NCI-H187 (cell line): ENCODE results near the gene PARP12.

Source experiments
- DNase-seq, 2 experiments: peaks; one replicate each; lab custom pipeline; 2025; lab: John Stamatoyannopoulos, UW

The PARP12 gene

DNA sequence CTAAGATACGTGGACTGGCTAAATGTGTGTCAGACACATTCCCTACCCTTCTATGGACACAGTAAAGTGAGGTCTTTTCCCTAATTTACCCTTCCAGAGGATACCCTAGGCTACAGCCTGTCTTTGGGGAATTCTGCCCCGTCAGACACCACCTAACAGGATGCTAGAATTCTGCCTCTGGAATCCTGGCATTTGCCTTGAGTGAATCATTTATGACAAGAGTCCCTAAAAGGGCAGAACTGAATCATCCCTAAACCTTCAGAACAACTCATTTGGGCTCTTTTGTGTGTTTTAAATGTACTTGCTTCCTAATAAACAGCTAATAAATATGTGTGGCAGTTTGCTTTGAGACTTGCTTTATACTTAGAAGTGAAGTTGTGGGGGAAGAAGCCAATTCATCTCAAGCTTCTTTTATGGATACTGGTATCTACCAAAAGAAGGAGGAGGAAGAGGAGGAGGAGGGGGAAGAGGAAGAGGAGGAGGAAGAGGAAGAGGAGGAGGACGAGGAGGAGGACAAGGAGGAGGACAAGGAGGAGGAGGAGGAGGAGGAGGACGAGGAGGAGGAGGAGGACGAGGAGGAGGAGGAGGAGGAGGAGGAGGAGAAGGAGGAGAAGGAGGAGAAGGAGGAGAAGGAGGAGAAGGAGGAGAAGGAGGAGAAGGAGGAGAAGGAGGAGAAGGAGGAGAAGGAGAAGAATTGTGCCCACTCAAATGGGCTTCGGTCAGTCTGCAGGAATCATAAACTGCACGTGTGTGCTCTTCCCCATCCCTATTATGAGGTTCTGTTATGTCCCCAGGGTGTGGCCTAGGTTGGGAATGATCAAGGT, 27.1 kb downstream of the PARP12 start:
- no peak for DNase-seq

DNA sequence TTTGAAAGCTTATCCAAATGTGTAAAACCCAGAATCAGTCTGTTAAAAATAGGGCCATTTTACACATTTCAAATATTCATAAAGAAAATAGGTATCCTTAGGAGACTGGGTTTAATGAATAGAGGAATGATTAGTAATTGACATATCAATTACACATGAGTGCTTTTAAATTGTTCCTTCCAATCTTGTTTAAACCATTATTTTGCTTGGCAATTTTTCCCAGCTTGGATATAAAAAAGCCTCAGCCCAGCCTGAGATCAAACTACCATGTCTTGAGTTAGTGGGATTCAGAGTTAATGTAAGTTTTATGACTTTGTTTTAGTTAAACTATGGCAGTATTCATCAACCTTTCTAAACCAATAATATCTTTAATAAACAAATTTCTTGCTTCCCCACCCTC, 28.3 kb downstream of the PARP12 start:
- DNase-seq, result no peak

- DNase-seq, result no peak
Measured at GRCh38 chr7:140033779-140034363, 28.9 kb downstream of the PARP12 start.

DNA sequence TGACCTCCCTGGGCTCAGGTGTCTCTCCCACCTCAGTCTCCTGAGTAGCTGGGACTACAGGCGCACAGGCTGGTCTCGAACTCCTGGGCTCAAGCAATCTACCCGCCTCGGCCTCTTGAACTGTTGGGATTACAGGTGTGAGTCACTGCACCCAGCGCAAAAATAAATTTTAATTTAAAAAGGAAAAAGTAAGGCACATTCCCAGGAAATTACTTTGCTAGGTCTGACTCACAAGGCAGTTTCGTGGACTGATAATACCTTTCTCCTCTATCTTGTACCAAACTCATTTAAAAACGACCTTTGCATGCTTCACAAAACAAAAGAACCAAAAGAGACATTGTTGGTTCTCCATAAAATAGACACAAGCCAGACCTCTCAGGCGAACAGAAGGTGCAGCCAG, 29.7 kb downstream of the PARP12 start:
- DNase-seq, result no peak

DNA sequence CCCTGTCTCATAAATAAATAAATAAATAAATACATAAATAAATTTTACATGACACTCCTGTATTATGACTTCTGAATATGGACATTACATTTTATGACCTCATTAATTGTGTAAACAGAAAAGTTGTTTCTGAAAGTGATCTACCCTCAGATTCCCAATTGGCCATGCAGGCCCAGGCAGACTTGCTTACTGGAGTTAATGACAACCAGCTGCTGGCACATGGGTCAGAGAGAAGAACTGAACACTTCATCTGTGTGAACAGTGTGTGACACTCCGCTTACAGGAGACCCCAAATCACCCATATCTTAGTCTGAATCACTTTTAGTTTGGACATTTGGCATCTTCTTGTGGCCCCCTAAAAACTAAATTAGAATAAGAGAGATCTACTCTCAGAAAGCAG, 31.4 kb downstream of the PARP12 start:
- no peak for DNase-seq

GRCh38 chr7:140029072-140029471, 33.7 kb downstream of the PARP12 start:
- no peak for DNase-seq

DNA sequence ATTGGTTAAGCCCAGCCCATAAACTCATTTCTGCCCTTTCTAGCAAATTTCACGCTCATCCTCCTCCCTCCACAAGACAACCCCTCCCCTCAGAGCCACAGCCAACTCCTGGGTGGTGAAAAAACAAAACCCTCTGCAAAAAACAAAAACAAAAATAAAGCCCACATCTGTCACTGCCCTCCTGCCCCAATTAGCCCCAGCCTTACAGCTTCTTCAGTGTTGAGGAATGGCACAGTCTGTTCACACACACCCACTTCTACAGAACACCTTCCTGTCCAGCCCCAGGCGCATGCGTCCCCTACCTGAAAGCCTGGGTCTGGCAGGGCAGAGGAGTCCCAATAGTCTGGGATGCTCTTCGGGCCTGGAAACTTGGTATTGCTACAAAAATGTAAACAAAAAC, 34.4 kb downstream of the PARP12 start:
- DNase-seq, result no peak

- DNase-seq, result no peak
Measured at GRCh38 chr7:140027858-140028257, 34.9 kb downstream of the PARP12 start.

- DNase-seq, result no peak
Measured at GRCh38 chr7:140026935-140027334, 35.8 kb downstream of the PARP12 start.

GRCh38 chr7:140025814-140026433, 36.8 kb downstream of the PARP12 start:
- DNase-seq, result no peak

- no peak for DNase-seq
Measured at GRCh38 chr7:140025241-140025640, 37.5 kb downstream of the PARP12 start.

GRCh38 chr7:140024585-140024984, 38.2 kb downstream of the PARP12 start:
- DNase-seq, result no peak

DNA sequence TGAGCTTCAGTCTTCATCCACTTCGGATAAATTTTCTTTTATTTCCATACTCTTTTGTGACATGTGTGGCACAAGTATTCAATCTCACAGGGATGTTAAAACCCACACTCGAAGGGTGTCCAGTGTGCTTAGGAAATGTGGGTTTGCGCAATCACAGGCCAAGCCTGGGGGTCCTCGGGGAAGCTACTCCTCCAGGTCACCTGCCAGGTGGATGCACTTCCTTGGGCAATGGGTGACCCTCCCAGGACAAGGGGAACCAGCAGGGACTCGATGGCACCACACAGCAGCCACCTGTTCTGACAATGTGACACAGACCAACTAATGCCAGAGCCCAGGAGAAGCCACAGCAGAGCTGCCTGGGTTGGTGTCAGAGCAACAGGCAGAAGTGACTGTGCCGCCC, 39.0 kb downstream of the PARP12 start:
- no peak for DNase-seq

DNA sequence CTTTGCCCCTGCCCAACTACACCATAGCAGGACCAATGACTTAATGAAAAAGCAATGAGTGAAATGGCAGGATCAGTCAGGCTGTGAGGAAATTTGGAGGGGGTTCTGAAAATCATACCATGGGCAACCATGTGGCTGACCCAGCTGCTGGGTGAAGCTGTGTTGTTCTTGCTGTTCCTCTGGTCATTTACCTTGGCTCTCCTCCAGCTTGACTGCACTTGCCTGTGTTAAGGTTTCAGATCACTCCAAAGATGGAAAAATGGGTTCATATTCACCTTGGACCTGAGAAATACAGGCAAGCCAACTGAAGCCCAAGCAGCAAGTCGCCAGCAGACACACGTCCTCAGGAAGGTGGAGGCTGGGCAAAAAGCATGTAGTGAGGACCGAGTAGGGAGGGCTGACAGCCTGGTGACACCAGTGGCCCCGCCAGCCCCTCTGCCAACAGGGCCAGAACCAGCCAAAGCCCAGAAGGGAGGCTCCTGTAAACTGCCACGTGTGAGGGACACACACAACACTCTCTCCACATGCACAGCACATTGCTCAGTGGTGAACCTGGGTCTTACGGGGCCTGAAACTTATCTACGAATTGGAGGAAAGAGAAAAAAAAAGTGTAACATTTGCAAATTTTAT, 40.1 kb downstream of the PARP12 start:
- DNase-seq, result no peak

DNA sequence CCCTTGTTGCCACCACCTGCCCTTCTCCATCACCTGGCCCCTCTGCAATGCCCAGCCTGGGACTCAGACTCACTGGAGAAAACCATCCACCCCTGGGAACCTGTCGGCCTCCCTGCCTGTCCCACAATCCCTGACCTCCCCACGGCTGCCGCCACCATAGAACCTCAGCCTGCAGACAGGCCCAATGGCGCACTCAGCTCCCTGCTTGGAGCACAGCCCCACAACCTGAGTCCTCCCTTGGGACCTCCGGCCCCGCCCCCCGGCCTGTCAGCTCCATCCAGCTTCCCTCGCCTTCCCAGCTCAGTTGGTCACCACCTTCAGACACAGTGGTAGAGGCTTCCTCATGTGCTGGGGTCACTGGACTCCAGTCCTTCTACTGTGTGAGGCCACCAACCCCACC, 41.1 kb downstream of the PARP12 start:
- DNase-seq, result no peak

DNA sequence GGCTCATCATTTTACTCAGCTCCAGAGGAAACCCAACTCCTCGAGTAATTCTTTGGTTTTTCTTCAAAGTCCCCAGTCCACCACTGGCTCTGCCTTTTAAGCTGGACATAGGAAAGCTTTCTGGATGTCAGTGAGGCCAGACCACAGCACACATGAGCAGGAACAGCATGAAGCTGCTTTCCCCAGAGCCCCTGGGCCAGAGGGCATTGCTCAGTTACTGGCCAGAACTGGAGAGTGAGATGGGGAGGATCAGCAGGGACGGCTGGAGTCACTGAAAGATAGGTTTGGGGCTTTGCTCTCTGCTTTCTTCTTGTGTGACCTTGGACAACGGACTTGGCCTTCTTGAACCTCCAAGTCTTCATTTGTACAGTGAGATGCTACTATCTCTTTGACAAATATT, 43.1 kb downstream of the PARP12 start:
- DNase-seq, result no peak

DNA sequence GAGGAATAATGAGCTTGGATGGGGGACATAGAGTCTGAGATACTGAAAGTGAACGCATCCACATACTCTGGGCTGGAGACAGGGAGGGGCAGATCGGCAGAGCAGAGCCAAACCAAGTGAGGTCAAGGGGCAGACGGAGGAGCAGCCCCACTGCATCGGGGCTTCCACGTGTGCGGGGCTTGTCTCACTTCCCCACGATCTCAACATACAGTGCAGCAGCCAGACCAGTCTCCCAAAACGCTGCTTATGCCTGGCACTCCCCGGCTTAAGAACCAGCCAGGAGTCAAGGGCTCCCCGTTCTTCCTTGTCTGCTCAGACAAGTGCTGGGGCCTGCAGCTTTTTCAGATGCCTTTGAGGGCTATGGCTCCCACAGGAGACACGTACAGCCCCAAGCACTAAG, 43.6 kb downstream of the PARP12 start:
- no peak for DNase-seq

DNA sequence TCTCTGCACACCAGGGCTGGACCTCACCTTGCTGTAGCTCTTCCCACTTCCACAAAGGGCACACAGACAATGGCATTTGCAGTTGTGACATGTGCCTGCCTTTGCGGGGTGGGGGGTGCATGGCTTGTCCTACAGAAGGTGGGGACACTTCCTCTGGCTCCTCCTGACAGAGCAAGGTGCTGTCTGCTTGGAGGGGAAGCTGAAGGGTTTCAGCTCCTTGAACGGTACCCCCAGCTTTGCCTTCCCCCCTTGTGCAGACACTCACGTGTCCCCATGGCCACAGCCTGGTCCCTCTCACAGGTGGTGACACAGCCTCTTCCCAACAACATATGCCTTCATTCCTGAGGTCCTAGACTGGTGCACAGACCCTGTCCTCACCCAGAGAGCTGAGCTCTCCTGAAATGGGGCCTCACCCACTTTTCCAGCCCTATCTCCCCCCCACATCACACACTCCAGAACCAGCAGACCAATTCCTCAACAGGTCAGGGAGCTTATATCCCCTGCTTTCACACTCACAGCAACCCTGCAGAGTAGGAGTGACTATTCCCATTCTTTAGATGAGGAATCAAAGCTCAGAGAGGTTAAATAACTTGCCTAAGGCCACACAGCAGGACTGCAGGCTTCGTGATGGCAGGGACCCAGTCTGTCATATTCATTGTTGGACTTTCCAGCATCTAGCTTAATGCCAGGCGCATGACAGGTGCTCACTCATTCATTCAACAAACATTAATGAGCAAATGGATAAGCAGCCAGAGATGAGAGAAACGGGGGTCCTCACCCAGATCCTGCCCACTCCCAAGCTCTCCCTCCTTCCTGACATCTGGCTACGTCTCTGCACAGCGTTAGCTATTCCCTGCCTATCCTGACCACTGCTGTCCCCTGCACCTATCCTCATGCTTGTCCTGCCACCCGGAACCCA, 44.4 kb downstream of the PARP12 start:
- no peak for DNase-seq

GRCh38 chr7:140017543-140017942, 45.2 kb downstream of the PARP12 start:
- DNase-seq, result no peak

GRCh38 chr7:140017034-140017433, 45.7 kb downstream of the PARP12 start:
- no peak for DNase-seq

DNA sequence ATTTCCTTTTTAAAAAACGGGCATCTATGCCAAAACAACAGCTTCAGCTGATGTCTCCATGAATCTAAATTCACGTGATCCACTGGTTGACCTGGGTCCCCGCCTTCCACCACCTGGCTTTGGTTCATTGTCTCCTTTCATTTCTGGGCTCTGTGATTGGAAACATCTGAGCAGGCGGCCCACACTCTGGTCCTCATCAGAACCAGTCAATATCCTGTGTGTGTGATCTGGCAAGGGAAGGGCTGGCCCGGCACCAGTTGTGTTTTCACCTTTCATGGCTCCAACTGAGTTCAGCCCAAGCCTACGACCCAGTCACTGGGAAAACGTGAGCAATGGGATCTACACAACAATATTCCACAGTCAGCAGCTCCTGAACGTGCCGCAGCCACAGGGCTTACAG, 46.2 kb downstream of the PARP12 start:
- DNase-seq, result no peak

DNA sequence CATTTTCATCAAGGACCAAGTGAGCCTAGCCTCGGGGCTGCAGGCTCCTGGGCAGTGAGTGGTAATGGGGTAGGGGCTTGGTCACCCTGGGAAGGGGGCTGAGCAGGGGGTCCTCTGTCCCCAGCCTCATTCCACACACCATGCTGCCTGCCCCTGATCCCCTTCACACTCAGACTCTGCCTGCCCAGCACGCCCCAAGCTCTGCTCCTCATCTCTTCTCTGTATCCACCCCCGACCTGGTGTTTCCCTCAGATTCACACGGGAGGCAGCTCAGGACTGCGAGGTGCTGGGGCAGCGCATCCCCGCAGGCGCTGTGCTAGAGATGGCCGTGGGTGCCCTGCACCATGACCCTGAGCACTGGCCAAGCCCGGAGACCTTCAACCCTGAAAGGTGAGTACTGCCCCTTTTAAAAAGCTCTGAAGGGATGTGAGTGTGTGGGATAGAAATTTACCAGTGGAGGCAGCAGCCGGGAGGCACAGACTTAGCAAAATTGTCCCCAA, 47.2 kb downstream of the PARP12 start:
- DNase-seq, result no peak
